HG02571 (cell line): ENCODE data around the gene RASGEF1C.
"Not testable (repeated sequence)": the region's sequence is repeated elsewhere in the genome, so short reads cannot be mapped to it uniquely, and the experiment has no call there.

Source experiments
- ATAC-seq: cut with Tn5 transposase; IDR thresholded peaks from one replicate; pipeline ENCODE4 v1.9.1; 2021; ENCODE audit warnings: mild to moderate bottlenecking, moderate library complexity; ENCODE audit not compliant: unreplicated experiment

RASGEF1C gene

GRCh38 chr5:180103487-180104167 lies 105.4 kb downstream of the RASGEF1C start:
- ATAC-seq: no peak

GRCh38 chr5:180102636-180103035 lies 106.4 kb downstream of the RASGEF1C start:
- no peak for ATAC-seq

GRCh38 chr5:180101451-180102105 lies 107.4 kb downstream of the RASGEF1C start:
- no peak for ATAC-seq

- no peak for ATAC-seq
Measured at GRCh38 chr5:180100621-180101450, 108.2 kb downstream of the RASGEF1C start.

- ATAC-seq: no peak
Measured at GRCh38 chr5:180099733-180100611, 109.0 kb downstream of the RASGEF1C start.

GRCh38 chr5:180098991-180099732 lies 109.8 kb downstream of the RASGEF1C start:
- ATAC-seq: no peak

- no peak for ATAC-seq
Measured at GRCh38 chr5:180098526-180098925, 110.5 kb downstream of the RASGEF1C start.

GRCh38 chr5:180097926-180098325 lies 111.1 kb downstream of the RASGEF1C start:
- no peak for ATAC-seq

- ATAC-seq: no peak
Measured at GRCh38 chr5:180097163-180097894, 111.7 kb downstream of the RASGEF1C start.

- ATAC-seq: no peak
Measured at GRCh38 chr5:180096616-180097015, 112.4 kb downstream of the RASGEF1C start.

- no peak for ATAC-seq
Measured at GRCh38 chr5:180095545-180095944, 113.5 kb downstream of the RASGEF1C start.

- no peak for ATAC-seq
Measured at GRCh38 chr5:180093651-180094382, 115.2 kb downstream of the RASGEF1C start.

GRCh38 chr5:180093241-180093640 lies 115.8 kb downstream of the RASGEF1C start:
- no peak for ATAC-seq

GRCh38 chr5:180090769-180091546 lies 118.1 kb downstream of the RASGEF1C start:
- no peak for ATAC-seq

- no peak for ATAC-seq
Measured at GRCh38 chr5:180090098-180090768, 118.8 kb downstream of the RASGEF1C start.

GRCh38 chr5:180089628-180090027 lies 119.4 kb downstream of the RASGEF1C start:
- ATAC-seq: not testable (repeated sequence)

GRCh38 chr5:180088561-180088960 lies 120.5 kb downstream of the RASGEF1C start:
- ATAC-seq: no peak
